NK-92 (cell line): ENCODE measurements around the gene BMPER.

Experiments used
- DNase-seq: peaks from one replicate; lab custom pipeline; 2025; ENCODE audit not compliant: unreplicated experiment; lab: John Stamatoyannopoulos, UW

The BMPER gene

GRCh38 chr7:33905389-33906032 lies at the start of gene BMPER:
Gene BMPER (plus strand): TSS chr7:33905539. CDS start chr7:33905614, 75 bp downstream.
- DNase-seq = no peak

- DNase-seq = no peak
Observed at GRCh38 chr7:33861947-33862346, 43.4 kb upstream of the BMPER start.

- DNase-seq = no peak
Observed at GRCh38 chr7:33862946-33863814, 42.2 kb upstream of the BMPER start.

- DNase-seq = no peak
Observed at GRCh38 chr7:33868166-33868565, 37.2 kb upstream of the BMPER start.

GRCh38 chr7:33869176-33869575 lies 36.2 kb upstream of the BMPER start:
- no peak for DNase-seq

- no peak for DNase-seq
Observed at GRCh38 chr7:33870120-33870519, 35.2 kb upstream of the BMPER start.

GRCh38 chr7:33872870-33873269 lies 32.5 kb upstream of the BMPER start:
- DNase-seq = no peak

GRCh38 chr7:33873518-33873917 lies 31.8 kb upstream of the BMPER start:
- DNase-seq = no peak

GRCh38 chr7:33873981-33874750 lies 31.2 kb upstream of the BMPER start:
- no peak for DNase-seq

- no peak for DNase-seq
Observed at GRCh38 chr7:33874943-33875342, 30.4 kb upstream of the BMPER start.

GRCh38 chr7:33876596-33877274 lies 28.6 kb upstream of the BMPER start:
- no peak for DNase-seq

- no peak for DNase-seq
Observed at GRCh38 chr7:33880787-33881186, 24.6 kb upstream of the BMPER start.

GRCh38 chr7:33881316-33881715 lies 24.0 kb upstream of the BMPER start:
- DNase-seq = no peak

GRCh38 chr7:33882040-33882837 lies 23.1 kb upstream of the BMPER start:
- DNase-seq = no peak

- no peak for DNase-seq
Observed at GRCh38 chr7:33882950-33883670, 22.2 kb upstream of the BMPER start.

- no peak for DNase-seq
Observed at GRCh38 chr7:33883671-33883965, 21.7 kb upstream of the BMPER start.

GRCh38 chr7:33885290-33886148 lies 19.8 kb upstream of the BMPER start:
- no peak for DNase-seq

GRCh38 chr7:33886149-33886623 lies 19.2 kb upstream of the BMPER start:
- no peak for DNase-seq
